Right atrium auricular region (tissue), 2 donors: ENCODE results near the gene FOLR1. TPM values are rescaled to one million over a fixed set of nuclear protein-coding genes. Genes with fewer than 3 reads are reported as not detected.

Source experiments
- DNase-seq: peaks from one replicate; pipeline ENCODE4 v3.0.0-alpha.2; 2019; ENCODE audit warnings: low spot score
- H3K27ac ChIP-seq, 2 donors: fragments of 200-600 bp; sonication (generic); 1 replicate in 1 of 2; 2 replicates in 1 of 2; pipeline ENCODE4 v1.5.1; 2016 to 2019
- H3K27me3 ChIP-seq, 2 donors: fragments of 200-600 bp; sonication (generic); one replicate each; pipeline versions ENCODE4 v1.5.1 to v1.6.0; 2017 to 2019
- H3K36me3 ChIP-seq: fragments of 200-600 bp; sonication (generic); one replicate; pipeline ENCODE4 v1.5.1; 2016
- H3K4me1 ChIP-seq, 2 donors: fragments of 200-600 bp; sonication (generic); one replicate each; pipeline versions ENCODE4 v1.5.1 to v1.6.0; 2017 to 2019
- H3K4me3 ChIP-seq, 2 donors: fragments of 200-600 bp; sonication (generic); 1 replicate in 1 of 2; 2 replicates in 1 of 2; pipeline ENCODE4 v1.5.1; 2017 to 2019; ENCODE audit warnings: mild to moderate bottlenecking in 1 of 2, moderate library complexity in 1 of 2
- H3K9me3 ChIP-seq, 2 donors: fragments of 200-600 bp; sonication (generic); one replicate each; pipeline ENCODE4 v1.5.1; 2019
- total RNA-seq, 2 donors: library from RNA; depleted of rRNA; stranded (reverse); fragments of >200 nt; gene quantifications; one replicate each; pipeline ENCODE4 v1.1.0, GENCODE V29; 2016
- TF ChIP-seq, protein P1 (sequence below), 2 donors: fragments of 200-600 bp; sonication (generic); IDR thresholded peaks; one replicate each; pipeline ENCODE4 v1.5.1; 2019; ENCODE audit warnings: antibody characterized with exemption in 2 of 2

Gene FOLR1
- total RNA-seq, 2 donors from 2014 or later, result not detected

DNA sequence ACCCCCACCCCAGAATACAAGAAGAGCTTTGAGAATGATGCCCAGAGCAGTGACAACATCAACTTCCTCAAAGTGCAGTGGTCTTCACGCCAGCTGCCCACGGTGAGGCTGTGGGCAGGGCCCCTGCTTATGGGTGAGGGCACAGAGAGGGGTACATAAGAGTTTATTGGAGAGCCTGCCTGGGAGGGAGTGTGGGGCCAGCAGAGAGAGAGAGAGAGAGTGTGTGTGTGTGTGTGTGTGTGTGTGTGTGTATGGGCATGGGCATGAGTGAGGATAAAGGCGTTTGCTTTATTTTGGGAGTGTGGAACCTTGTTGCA lies 42.5 kb downstream of the FOLR1 start:
- H3K27ac ChIP-seq, result no peak overlapping the region
- DNase-seq, result no peak
- H3K4me3 ChIP-seq, result no peak overlapping the region
- TF ChIP-seq, protein P1, sequence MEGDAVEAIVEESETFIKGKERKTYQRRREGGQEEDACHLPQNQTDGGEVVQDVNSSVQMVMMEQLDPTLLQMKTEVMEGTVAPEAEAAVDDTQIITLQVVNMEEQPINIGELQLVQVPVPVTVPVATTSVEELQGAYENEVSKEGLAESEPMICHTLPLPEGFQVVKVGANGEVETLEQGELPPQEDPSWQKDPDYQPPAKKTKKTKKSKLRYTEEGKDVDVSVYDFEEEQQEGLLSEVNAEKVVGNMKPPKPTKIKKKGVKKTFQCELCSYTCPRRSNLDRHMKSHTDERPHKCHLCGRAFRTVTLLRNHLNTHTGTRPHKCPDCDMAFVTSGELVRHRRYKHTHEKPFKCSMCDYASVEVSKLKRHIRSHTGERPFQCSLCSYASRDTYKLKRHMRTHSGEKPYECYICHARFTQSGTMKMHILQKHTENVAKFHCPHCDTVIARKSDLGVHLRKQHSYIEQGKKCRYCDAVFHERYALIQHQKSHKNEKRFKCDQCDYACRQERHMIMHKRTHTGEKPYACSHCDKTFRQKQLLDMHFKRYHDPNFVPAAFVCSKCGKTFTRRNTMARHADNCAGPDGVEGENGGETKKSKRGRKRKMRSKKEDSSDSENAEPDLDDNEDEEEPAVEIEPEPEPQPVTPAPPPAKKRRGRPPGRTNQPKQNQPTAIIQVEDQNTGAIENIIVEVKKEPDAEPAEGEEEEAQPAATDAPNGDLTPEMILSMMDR (IDR thresholded peaks at IDR 0.05), result no peak
- no peaks in the 10 kb centered on the region for H3K27me3 ChIP-seq
- H3K36me3 ChIP-seq, result peaks cover 82% of the 10 kb centered on the region
- no peaks in the 10 kb centered on the region for H3K9me3 ChIP-seq
- peaks cover 0 to 24% of the 10 kb centered on the region in 2 donors for H3K4me1 ChIP-seq

DNA sequence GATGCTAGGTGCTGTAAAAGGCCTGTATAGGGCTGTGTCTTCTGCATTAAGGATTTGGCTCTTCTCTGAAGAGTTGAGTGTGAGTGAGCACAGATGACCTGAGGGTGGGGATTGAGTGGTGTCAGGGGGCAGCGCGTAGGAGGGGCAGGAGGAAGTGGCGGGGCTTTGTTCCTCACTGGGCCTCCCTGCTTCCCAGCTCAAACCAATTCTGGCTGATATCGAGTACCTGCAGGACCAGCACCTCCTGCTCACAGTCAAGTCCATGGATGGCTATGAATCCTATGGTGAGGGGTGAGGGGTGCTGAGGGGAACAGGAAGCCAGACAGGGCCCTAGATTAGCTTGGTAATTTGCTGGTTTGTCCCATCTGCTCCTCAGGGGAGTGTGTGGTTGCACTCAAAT lies 43.0 kb downstream of the FOLR1 start:
- H3K4me1 ChIP-seq, result peaks cover 0 to 28% of the 10 kb centered on the region in 2 donors
- no peak overlapping the region for H3K4me3 ChIP-seq
- H3K36me3 ChIP-seq, result peaks cover 77% of the 10 kb centered on the region
- no peak overlapping the region for H3K27ac ChIP-seq
- H3K27me3 ChIP-seq, result no peaks in the 10 kb centered on the region
- H3K9me3 ChIP-seq, result no peaks in the 10 kb centered on the region
- TF ChIP-seq, protein P1 (IDR thresholded peaks at IDR 0.05), result no peak
- no peak for DNase-seq

DNA sequence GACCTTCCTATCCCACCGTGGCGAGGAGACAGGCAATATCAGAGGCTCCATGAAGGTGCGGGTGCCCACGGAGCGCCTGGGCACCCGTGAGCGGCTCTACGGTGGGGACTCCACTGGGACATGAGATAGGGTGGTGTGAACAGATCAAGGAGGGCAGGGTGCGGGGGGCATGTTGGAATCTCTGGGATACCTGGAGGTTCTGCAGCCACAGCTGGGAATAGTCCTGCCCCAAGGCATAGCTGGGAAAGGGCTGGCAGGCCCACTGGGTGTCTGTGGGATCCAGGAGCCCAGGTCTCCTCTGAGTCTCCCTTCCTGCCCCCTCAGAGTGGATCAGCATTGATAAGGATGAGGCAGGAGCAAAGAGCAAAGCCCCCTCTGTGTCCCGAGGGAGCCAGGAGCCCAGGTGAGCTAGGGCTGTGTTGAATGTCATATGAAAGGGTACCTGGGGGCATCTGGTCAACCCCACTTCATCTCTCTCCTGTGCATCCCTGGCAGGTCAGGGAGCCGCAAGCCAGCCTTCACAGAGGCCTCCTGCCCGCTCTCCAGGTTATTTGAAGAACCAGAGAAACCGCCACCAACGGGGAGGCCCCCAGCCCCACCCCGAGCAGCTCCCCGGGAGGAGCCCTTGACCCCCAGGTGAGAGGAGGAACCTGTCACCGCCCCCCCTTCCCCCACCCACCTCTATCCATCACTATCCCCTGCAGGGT lies 43.6 kb downstream of the FOLR1 start:
- H3K9me3 ChIP-seq, result no peaks in the 10 kb centered on the region
- TF ChIP-seq, protein P1 (IDR thresholded peaks at IDR 0.05), result no peak
- no peak overlapping the region for H3K27ac ChIP-seq
- H3K4me3 ChIP-seq, result no peak overlapping the region
- H3K4me1 ChIP-seq, result peaks cover 0 to 33% of the 10 kb centered on the region in 2 donors
- no peaks in the 10 kb centered on the region for H3K27me3 ChIP-seq
- peaks cover 71% of the 10 kb centered on the region for H3K36me3 ChIP-seq
- DNase-seq, result no peak

DNA sequence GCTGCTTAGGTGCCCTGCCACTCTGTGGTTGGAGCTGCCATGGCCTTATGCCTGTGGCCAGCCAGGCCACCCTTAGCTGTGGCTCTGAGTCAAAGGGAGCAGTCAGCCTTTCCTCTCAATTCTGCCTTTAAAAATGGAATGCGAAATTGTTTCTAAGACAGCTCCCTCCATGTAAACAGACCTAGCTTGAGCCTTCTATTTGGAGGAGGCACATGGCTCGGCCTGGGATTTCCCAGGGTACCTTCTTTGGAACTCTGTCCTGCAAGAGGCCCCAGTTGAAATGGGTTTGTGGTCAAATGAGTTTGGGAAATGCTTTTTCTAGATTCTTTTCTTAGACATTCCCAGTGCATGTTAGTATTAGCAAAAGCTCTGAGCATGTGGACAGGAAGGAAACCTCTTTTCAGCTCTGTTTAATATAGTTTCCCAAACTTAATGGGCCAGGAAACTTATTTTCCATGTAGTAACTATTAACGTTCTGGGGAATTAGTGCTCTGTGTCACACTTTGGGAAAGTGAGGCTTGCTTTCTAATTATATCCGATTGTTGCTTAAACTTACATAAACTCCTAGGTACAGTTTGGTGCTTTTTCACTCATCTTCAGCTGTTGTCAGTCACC lies 44.2 kb downstream of the FOLR1 start:
- Histone ChIP-seq H3K4me1 (peaks cover 0 to 36% of the 10 kb centered on the region in 2 donors), H3K36me3 (peaks cover 64% of the 10 kb centered on the region), H3K27me3 (peaks cover 0 to 5% of the 10 kb centered on the region in 2 donors), H3K27ac (no peak overlapping the region), H3K9me3 (no peaks in the 10 kb centered on the region), H3K4me3 (no peak overlapping the region)
- no peak for DNase-seq
- TF ChIP-seq, protein P1 (IDR thresholded peaks at IDR 0.05), result no peak

DNA sequence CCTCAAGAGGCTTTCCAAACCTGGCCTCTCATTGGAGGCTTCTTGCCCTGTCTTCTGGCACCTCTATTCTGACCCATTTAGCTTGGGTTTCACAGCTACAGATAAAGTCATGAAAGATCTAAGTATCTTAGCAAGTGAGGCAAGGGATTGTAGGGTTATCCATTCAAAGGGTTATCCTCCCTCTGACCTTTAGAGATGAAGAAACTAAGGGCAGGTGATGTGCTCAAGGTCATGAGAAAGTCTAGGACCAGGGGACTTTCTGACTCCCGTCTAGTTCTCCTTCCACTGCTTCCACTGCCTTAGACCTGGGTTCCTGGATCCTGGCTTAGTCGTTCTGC lies 44.8 kb downstream of the FOLR1 start:
- peaks cover 0 to 30% of the 10 kb centered on the region in 2 donors for H3K4me1 ChIP-seq
- peaks cover 59% of the 10 kb centered on the region for H3K36me3 ChIP-seq
- H3K4me3 ChIP-seq, result no peak overlapping the region
- peaks cover 3 to 11% of the 10 kb centered on the region in 2 donors for H3K27me3 ChIP-seq
- no peak overlapping the region for H3K27ac ChIP-seq
- no peaks in the 10 kb centered on the region for H3K9me3 ChIP-seq
- TF ChIP-seq, protein P1 (IDR thresholded peaks at IDR 0.05), result no peak
- DNase-seq, result no peak
